CD14-positive monocyte (primary cell): Measurements from ENCODE around the gene COL4A2. TPM values are rescaled to one million over a fixed set of nuclear protein-coding genes. Genes with fewer than 3 reads are reported as not detected.
A peak's percentile ranks its signal among the peaks of the same experiment; 100 is the strongest.

ENCODE experiments used
- DNase-seq, 3 donors: peaks; one replicate each; pipeline ENCODE4 v3.0.0-alpha.2; 2011 to 2022
- H2AFZ ChIP-seq: 2 replicates; pipeline ENCODE4 v1.6.0; 2012; ENCODE audit warnings: mild to moderate bottlenecking, low read depth, low read length, inconsistent platforms; ENCODE audit not compliant: insufficient read depth, poor library complexity, severe bottlenecking
- H3K27ac ChIP-seq, 2 donors: 1 replicate in 1 of 2; 2 replicates in 1 of 2; pipeline ENCODE4 v1.5.1; 2012 to 2013; ENCODE audit warnings: low read length in 2 of 2, control low read depth in 1 of 2, inconsistent platforms in 1 of 2, low read depth in 1 of 2, mild to moderate bottlenecking in 1 of 2
- H3K27me3 ChIP-seq, 2 donors: one replicate each; pipeline versions ENCODE4 v1.6.0 to v1.6.1; 2011 to 2013; ENCODE audit warnings: low read length in 2 of 2; ENCODE audit not compliant: control insufficient read depth in 2 of 2, insufficient read depth in 2 of 2
- H3K36me3 ChIP-seq, 2 donors: replicated peaks in 1 of 2; 1 replicate in 1 of 2; 2 replicates in 1 of 2; pipeline versions ENCODE4 v1.5.1 to v1.6.1; 2012 to 2013; ENCODE audit warnings: low read length in 2 of 2, control low read depth in 1 of 2, inconsistent platforms in 1 of 2, mild to moderate bottlenecking in 1 of 2; ENCODE audit not compliant: insufficient read depth in 2 of 2, control insufficient read depth in 1 of 2
- H3K4me1 ChIP-seq, 2 donors: 1 replicate in 1 of 2; 2 replicates in 1 of 2; pipeline versions ENCODE4 v1.5.1 to v1.6.1; 2012 to 2013; ENCODE audit warnings: low read length in 2 of 2, control low read depth in 1 of 2, inconsistent platforms in 1 of 2, mild to moderate bottlenecking in 1 of 2, moderate library complexity in 1 of 2; ENCODE audit not compliant: insufficient read depth in 2 of 2, control insufficient read depth in 1 of 2
- H3K4me2 ChIP-seq: replicated peaks from 2 replicates; pipeline ENCODE3; 2012; ENCODE audit warnings: low read length, moderate library complexity, mild to moderate bottlenecking; ENCODE audit not compliant: poor library complexity, severe bottlenecking; ENCODE audit errors: extremely low read depth
- H3K4me3 ChIP-seq, 3 experiments: fragments of 200-600 bp in 1 of 3; sonication (generic) in 1 of 3; replicated peaks in 1 of 3; 1 replicate in 2 of 3; 2 replicates in 1 of 3; pipeline ENCODE4 v1.5.1; 2011 to 2013; ENCODE audit warnings: low read length in 3 of 3, mild to moderate bottlenecking in 3 of 3, control low read depth in 2 of 3, low read depth in 2 of 3, inconsistent platforms in 1 of 3, moderate library complexity in 1 of 3
- H3K79me2 ChIP-seq: 2 replicates; pipeline ENCODE4 v1.6.0; 2012; ENCODE audit warnings: mild to moderate bottlenecking, control low read depth, inconsistent platforms, low read length, moderate library complexity; ENCODE audit not compliant: insufficient read depth
- H3K9ac ChIP-seq: 2 replicates; pipeline ENCODE4 v1.6.0; 2017; ENCODE audit warnings: low read length, mild to moderate bottlenecking; ENCODE audit not compliant: insufficient read depth, poor library complexity, severe bottlenecking
- H3K9me3 ChIP-seq, 2 donors: replicated peaks in 1 of 2; 1 replicate in 1 of 2; 2 replicates in 1 of 2; pipeline versions ENCODE4 v1.5.1 to v1.6.1; 2012 to 2013; ENCODE audit warnings: low read length in 2 of 2, control low read depth in 1 of 2; ENCODE audit not compliant: control insufficient read depth in 1 of 2, insufficient read depth in 1 of 2
- H4K20me1 ChIP-seq: 2 replicates; pipeline ENCODE4 v1.6.0; 2012; ENCODE audit warnings: mild to moderate bottlenecking, low read length, control low read depth, moderate library complexity; ENCODE audit not compliant: insufficient read depth
- H3K27ac Mint-ChIP-seq, 7 donors: one replicate each; pipeline ENCODE4 v1.8.0; 2020; ENCODE audit warnings: mild to moderate bottlenecking in 7 of 7, mixed read lengths in 7 of 7, moderate library complexity in 6 of 7, inconsistent platforms in 2 of 7
- H3K27me3 Mint-ChIP-seq, 3 donors: one replicate each; pipeline ENCODE4 v1.8.0; 2021 to 2022; ENCODE audit warnings: low read depth in 3 of 3, mild to moderate bottlenecking in 3 of 3, mixed read lengths in 3 of 3, moderate library complexity in 3 of 3, inconsistent platforms in 1 of 3
- H3K36me3 Mint-ChIP-seq, 2 donors: one replicate each; pipeline ENCODE4 v1.8.0; 2020; ENCODE audit warnings: mixed read lengths in 2 of 2, inconsistent platforms in 1 of 2, mild to moderate bottlenecking in 1 of 2
- H3K4me1 Mint-ChIP-seq: one replicate; pipeline ENCODE4 v1.8.0; 2020; ENCODE audit warnings: mild to moderate bottlenecking, mixed read lengths
- H3K4me3 Mint-ChIP-seq, 2 donors: one replicate each; pipeline ENCODE4 v1.8.0; 2020; ENCODE audit warnings: mild to moderate bottlenecking in 2 of 2, mixed read lengths in 2 of 2, moderate library complexity in 1 of 2
- H3K9me3 Mint-ChIP-seq, 7 donors: one replicate each; pipeline ENCODE4 v1.8.0; 2020 to 2022; ENCODE audit warnings: mixed read lengths in 7 of 7, mild to moderate bottlenecking in 6 of 7, moderate library complexity in 6 of 7, inconsistent platforms in 2 of 7
- CTCF ChIP-seq: fragments of 200-600 bp; IDR thresholded peaks from one replicate; pipeline ENCODE4 v1.8.0; 2022; ENCODE audit warnings: antibody characterized with exemption, mild to moderate bottlenecking
- WGBS: methylation state at CpG from one replicate; pipeline ENCODE4 v1.1.5; 2013; ENCODE audit warnings: missing lambda C conversion rate; ENCODE audit not compliant: insufficient coverage; 5-methylcytosine and 5-hydroxymethylcytosine counted together
- intact Hi-C, 2 donors: fragments of 100-400 bp; cut with micrococcal nuclease; formaldehyde crosslinking; loops; one replicate each; pipeline versions ENCODE4 v1.15.0 to v1.15.1; 2023
- polyA plus RNA-seq, 3 donors: library from polyadenylated mRNA; depleted of rRNA in 1 of 3; unstranded in 2 of 3; stranded (reverse) in 1 of 3; fragments of 300-500 nt in 2 of 3; fragments of >200 nt in 1 of 3; fragmentation: Illumina TruSeq in 2 of 3; gene quantifications; 1 replicate in 2 of 3; 2 replicates in 1 of 3; pipeline ENCODE4 v1.2.3, GENCODE V29; 2012 to 2021

COL4A2 gene
- polyA plus RNA-seq, 3 donors: not detected

GRCh38 chr13:110306340-110306959 is 634 bp upstream of the COL4A2 start:
- no peaks in the 10 kb centered on the region for H3K36me3 Mint-ChIP-seq
- no peak for DNase-seq
- no peaks in the 10 kb centered on the region for H3K4me1 ChIP-seq
- 4% methylated on average over 53 of the region's 53 CpGs for WGBS
- H3K9ac ChIP-seq: no peak overlapping the region
- H3K27me3 ChIP-seq: peaks cover 51 to 88% of the 10 kb centered on the region in 2 donors
- H3K27ac Mint-ChIP-seq: no peak overlapping the region
- H3K27ac ChIP-seq: no peak overlapping the region
- peaks cover 0 to 6% (median 3%) of the 10 kb centered on the region in 7 donors for H3K9me3 Mint-ChIP-seq
- H3K27me3 Mint-ChIP-seq: peaks cover 67 to 89% (median 86%) of the 10 kb centered on the region in 3 donors
- no peak overlapping the region for H3K4me3 ChIP-seq
- H3K4me3 Mint-ChIP-seq: peak overlapping the region in 1 of 2 donors; percentile 71
- H3K4me1 Mint-ChIP-seq: no peaks in the 10 kb centered on the region
- no peaks in the 10 kb centered on the region for H3K79me2 ChIP-seq
- no peaks in the 10 kb centered on the region for H3K36me3 ChIP-seq
- intact Hi-C loops: no loop called here
- no peak overlapping the region for H2AFZ ChIP-seq
- H3K4me2 ChIP-seq: no peak overlapping the region
- no peak for TF ChIP-seq CTCF
- H4K20me1 ChIP-seq: no peaks in the 10 kb centered on the region
- H3K9me3 ChIP-seq: peaks cover 0 to 3% of the 10 kb centered on the region in 2 donors

GRCh38 chr13:110307767-110308655 is 927 bp downstream of the COL4A2 start:
- Mint-ChIP-seq H3K36me3 (no peaks in the 10 kb centered on the region), H3K4me3 (peak overlapping the region in 1 of 2 donors; percentile 86), H3K4me1 (no peaks in the 10 kb centered on the region), H3K27ac (no peak overlapping the region), H3K27me3 (peaks cover 70 to 95% (median 86%) of the 10 kb centered on the region in 3 donors), H3K9me3 (peaks cover 0 to 6% (median 2%) of the 10 kb centered on the region in 7 donors)
- Histone ChIP-seq H3K27ac (no peak overlapping the region), H3K4me3 (no peak overlapping the region), H3K27me3 (peaks cover 56 to 88% of the 10 kb centered on the region in 2 donors), H3K4me2 (no peak overlapping the region), H3K36me3 (no peaks in the 10 kb centered on the region), H4K20me1 (no peaks in the 10 kb centered on the region), H2AFZ (no peak overlapping the region), H3K9ac (no peak overlapping the region), H3K9me3 (peaks cover 0 to 3% of the 10 kb centered on the region in 2 donors), H3K4me1 (no peaks in the 10 kb centered on the region), H3K79me2 (no peaks in the 10 kb centered on the region)
- 2% methylated on average over 55 of the region's 64 CpGs for WGBS
- no peak for TF ChIP-seq CTCF
- intact Hi-C loops: no loop called here
- no peak for DNase-seq
